Stimulated activated CD4-positive, alpha-beta T cell treated with anti-CD3 and anti-CD28 coated beads, TNF-alpha, amount 100 ng/mL, for 4 hours (primary cell): Measurements from ENCODE around the gene TMEM94.

Experiments
- DNase-seq, 3 experiments: peaks; one replicate each; pipeline ENCODE4 v3.0.0-alpha.2; 2020; ENCODE audit warnings: low read depth in 3 of 3

Gene TMEM94

DNA sequence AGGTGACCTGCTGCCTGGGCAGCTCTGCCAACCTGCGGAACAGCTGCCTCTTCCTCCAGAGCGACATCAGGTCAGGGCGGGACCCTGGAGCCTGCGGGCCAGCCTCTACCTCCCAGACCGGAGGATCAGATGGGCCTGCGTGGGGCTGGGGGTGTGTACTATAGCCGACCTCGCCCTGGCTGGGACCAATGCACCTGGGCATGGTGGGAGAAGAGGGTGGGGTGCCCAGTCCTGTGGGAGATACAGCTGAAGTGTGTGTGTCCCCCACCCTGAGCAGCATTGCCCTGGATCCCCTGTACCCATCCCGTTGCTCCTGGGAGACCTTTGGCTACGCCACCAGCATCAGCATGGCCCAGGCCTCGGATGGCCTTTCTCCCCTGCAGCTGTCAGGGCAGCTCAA is 39.6 kb downstream of the TMEM94 start:
- DNase-seq: no peak

DNA sequence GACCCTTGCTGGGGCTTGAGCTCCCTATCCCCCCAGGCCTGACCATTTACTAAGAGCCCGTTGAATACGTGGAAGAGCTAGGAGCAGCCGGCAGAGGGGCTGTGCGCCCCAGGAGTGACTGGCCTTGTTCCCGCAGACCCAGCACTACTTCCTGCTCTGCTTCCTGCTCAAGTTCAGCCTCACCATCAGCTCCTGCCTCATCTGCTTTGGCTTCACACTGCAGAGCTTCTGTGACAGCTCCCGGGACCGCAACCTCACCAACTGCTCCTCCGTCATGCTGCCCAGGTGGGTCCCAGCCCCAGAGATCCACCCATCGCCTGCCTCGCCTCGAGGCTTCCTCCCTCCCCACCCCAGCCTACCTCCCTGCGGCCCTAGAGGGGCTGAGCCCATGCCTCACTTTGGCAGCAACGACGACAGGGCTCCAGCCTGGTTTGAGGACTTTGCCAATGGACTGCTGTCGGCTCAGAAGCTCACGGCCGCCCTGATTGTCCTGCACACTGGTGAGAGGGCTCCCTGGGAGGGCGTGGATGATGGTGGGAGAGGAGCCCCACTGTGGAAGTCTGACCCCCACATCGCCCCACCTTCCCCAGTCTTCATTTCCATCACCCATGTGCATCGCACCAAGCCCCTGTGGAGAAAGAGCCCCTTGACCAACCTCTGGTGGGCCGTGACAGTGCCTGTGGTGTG is 41.7 kb downstream of the TMEM94 start:
- DNase-seq: no peak

DNA sequence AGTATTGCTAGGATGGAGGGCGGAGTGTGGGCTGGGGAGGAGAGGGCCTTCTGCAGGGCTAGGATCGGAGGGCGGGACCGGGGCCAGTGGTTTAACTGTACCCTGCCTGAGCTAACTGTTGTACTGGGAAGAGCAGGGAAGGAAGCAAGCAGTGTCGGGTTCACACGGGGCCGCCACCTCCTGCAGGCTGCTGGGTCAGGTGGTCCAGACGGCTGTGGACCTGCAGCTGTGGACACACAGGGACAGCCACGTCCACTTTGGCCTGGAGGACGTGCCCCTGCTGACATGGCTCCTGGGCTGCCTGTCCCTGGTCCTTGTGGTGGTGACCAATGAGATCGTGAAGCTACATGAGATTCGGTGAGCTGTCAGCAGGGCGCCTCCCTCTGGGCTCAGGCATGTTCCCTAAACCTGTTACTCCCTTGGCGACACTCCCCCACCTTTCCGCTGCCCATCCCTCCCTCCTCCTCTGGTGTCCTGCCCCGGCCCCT is 42.3 kb downstream of the TMEM94 start:
- DNase-seq: no peak

DNA sequence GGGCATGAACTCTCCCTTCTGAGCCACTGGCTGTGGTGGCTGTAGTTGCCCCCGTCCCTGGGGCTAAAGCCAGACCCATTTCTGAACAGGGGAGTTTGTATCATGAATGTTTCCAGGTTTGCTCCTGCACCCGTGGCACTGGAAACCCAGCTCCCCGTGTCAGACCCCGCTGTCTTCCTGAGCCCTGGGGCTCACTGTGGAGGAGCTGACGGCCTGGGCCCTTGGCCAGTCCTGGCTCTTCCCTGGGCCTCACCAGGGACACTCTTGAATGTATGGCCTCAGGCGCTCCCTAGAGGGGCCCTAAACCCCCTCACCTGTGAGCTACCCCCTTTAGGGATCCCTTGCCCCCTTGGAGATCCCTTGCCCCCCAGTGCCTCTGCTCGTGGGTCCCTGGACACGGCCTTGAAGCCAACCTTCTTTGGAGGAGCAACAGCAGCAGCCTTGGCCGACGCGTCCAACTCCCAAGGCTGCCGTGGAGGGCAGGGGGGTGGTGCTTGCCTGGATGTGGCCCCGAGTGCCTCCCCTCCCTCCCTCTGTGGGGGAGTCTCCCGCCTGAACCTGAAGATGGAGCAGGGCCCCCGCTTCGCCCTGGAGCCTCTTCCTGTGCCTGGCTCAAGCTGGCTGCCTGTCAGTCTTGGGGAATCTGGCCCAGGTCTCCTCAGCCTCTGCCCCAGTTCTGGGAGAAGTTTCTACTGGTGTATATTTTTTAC is 43.0 kb downstream of the TMEM94 start:
- DNase-seq: no peak

DNA sequence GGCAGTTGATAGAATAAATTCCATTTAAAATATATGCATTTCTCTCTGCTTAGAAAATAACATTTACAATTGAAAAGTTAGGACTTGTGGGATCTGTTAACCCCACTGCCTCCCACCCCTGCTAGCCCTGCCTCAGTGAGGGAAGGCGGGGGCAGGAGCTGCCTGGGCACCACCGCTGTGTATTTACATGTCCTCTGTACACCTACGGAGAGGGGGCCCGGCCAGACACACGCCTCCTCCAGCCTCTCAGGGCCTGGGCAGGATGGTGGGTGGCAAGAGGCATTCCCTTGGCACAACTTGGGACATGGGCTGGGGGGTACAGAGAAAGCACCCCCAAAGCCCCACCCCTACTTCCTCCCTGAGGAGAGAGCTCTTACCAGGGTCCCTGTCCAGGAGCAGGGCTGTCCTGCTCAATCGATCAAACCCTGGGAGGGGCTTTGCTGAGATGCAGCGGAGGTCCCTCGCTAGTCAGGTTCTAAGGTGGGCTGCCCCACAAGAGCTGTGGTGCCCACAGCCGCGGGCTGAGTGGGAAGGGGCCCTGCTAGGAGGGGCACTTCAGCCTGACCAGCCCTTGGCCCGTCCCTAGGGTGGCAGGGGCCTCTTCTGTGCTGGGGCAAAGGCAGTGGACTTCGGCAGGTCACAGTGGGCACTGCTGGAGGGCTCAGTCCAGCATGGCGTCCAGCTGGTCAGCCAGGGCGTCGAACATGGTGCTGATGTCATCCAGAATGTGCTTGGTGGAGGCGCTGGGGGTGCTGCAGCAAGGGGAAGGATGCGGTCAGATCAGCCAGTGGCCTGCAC is 44.2 kb downstream of the TMEM94 start:
- no peak for DNase-seq

DNA sequence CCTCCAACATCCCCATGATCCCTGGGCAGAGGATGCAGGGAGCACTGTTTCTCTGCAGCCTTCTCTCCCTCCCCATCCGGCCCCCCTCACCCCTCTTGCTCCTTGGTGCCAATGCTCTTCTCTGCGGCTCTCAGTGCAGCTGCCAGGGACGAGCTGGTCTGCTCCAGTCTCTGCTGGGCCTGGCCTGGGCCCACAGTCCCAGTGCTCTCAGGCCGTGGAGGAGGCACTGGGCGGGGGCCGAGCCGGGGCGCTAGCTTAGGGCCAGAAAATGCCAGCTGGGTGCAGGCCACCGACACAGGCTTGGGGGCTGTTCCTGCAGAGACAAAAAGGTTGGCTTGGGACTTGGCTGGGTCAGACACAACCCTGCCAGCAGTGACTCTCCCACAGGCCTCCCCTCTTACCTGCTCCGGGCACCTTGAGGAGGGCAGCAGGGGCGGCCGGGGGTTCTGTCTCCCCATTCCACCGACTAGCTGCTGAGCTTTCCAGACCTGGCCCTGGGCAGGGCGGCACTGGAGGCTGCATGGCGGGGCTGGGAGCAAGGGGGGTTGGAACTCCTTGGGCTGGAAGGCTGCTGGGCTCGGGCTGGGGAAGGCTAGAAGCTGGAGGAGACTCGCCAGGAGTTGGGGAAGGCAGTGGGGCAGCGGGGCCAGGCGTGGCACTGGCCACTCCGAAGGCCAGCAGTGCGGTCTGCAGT is 45.1 kb downstream of the TMEM94 start:
- DNase-seq: no peak

DNA sequence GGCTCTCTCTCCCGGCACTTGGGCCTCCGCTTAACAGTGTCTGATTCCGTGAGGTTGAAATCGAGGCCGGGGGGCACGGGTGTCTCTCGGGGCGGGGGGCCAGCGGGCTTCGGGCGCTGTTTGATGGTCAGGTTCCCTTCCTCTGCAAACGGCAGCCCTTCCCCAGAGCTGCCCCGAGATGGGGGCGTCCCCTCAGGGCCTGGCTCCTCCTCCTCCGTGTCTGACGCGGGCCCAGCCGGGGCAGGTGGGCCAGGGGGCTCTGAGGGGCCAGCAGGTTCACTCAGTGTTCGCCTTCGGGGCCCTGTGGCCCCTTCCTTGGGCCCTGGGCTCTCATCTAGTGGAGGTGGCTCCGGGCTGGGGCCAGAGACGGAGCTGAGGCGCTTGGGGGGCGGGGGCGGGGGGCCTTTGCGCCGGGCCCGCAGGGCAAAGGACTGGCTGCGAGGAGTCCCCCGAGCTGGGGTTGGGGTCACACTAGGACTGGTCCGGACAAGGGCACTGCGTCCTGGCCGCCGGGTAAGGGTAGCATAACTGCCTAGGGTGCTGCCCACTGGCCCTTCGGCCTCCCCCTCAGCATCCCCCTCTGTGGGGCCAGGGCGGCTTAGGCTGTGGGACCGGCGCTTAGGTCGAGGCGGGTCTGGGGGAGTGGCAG is 45.8 kb downstream of the TMEM94 start:
- DNase-seq: no peak

DNA sequence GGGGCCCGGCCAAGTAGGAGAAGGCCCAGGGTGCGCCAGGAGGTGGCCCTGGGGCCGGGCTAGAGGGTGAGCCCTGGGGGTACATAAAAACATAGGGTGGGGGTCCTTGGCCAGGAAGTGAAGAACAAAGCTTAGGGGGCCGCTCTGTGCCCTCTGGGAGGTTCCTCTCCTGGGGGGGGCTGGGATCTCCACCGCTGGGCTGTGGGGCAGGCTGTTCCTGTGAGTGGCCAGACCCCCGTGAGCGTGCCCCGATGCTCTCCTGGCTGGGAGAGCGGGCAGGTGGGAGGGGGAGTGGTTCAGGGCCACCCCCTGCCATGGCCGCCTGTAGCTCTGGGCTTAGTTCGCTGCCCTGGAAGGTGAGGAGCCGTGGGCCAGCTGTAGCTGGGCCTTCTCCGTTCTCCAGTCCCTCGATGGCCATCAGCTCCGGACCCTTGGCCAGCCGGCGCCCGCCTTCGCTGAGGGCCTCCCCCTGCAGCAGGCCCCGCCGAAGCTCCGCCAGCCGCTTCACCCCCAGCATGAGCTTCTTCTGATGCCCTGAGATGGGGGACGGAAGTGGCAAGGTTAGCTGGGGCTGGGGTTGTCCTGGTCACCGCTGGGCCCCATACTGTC is 46.4 kb downstream of the TMEM94 start:
- DNase-seq: no peak

DNA sequence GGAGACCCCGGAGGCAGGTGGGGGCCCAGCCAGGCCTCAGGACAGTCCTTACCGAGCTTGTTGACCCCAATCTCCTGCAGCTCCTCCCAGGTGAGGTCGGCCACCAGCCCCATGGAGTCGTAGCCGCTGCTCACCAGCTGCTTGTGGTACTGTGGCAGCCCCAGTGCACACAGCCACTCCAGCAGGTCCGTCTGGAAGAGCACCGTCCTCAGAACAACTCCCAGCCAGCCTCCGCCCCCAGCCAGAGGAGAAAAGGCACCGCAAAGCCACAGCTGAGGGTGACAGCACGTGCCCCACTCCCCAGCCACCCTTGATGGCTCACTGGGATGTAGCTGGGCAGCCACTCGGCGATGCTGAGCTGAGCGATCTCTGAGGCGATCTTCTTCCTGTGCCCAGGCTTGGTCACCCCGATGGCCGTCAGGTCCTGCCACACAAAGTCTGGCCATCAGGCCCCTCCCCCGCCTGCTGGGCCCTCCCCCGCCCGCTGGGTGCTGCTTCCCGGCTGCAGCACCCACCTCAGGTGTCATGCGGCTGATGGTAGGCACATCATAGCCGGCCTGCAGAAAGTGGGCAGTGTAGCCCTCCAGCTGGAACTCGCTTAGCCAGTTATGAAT is 47.0 kb downstream of the TMEM94 start:
- no peak for DNase-seq

DNA sequence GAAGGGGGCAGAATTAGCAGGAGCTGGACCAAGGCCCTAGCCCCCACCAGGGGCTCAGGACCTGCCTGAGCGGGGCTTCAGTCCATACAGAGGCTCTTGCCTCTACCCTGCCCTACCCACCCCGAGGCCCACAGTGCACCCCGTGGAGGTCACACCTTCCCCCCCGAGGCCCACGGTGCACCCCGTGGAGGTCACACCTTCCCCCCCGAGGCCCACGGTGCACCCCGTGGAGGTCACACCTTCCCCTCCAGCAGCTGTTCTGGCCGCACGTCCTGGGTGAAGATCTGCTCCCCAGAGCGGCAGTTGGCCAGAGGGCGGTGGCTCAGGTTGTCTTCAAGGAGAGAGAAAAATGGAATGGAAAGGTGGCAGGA is 47.5 kb downstream of the TMEM94 start:
- no peak for DNase-seq

DNA sequence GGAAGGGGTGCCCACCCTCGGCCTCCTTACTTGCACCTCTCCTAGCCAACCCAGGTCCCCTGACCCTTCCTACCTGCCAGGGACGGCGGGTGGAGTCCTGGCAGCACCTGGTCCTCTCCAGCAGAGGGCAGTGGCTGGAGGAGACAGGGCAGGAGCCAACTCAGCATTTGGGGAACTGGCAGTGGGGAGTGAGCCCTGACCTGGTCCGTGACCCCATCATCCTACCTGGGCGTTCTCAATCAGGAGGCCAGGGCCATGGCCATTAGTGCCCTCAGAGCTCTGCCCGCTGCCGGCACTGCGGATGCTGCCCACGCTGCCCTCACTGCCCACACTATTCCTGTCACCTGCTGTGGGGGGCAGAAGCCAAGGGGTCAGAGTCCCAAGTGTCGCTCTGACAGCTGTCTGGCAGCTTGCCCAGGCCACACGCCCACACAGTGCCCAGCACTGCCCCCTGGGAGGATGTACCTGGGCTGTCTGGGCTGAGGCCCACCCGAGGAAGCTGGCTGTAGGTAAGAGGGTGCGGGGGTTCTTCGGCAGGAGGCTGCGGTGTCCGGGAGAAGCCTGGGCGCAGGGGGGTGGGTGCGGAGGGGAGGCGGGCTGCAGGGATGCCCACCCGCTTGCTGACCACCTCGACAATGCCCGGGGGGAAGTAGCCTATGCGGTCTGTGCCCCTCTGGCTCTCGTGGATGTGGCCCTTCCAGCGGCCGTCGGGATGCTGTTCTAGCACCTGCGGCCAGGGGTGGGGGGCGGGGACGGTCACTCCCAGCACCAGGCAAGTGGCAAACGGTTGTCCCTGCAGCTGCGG is 48.1 kb downstream of the TMEM94 start:
- no peak for DNase-seq

DNA sequence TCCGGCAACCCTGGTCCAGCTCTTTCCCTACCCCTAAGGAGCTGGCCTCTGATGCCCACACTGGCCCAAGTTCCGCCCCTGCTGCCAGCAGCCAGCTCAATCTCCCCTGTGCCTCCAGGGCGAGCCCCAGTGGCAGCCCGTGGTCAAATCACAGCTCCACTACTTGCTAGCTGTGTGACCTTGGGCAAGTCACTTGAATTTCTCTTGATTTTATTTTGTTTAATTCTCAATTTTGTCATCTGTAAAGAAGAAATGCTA is 48.6 kb downstream of the TMEM94 start:
- DNase-seq: no peak

DNA sequence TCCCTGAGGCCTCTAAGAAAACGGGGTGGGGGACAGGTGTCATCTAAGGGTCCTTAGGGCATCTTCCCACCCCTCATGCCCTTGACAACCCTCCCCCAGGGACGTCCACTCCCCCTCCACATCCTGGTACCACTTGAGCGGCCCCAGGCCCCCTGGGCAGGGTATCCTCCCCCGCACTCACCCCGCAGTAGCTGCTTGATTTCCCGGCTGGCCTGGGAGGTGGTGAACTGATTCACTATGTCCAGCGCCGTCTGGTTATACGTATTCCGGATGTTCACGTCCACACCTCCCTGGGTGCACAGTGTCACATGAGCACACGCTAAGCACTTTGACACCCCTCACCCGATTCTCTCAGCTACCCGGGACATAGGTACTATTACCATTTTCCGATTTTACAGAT is 49.2 kb downstream of the TMEM94 start:
- no peak for DNase-seq

DNA sequence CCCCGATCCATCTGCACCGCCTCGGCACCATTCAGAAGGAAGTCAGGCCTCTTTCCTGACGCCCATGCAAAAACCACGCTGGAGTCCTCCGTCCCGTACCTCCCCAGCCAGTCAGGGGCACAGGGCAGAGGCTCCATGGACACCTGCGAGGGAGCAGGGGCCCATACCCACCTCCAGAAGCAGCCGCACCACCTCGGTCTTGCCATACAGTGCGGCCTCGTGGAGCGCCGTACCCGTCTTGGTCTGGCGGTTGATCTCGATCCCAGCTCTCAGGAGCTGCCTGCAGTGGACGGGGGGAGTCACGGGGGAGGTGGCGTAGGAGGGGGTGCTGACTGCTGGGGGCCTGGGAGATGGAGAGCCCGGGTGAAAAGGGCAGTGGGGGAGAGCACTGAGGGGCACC is 49.7 kb downstream of the TMEM94 start:
- no peak for DNase-seq

DNA sequence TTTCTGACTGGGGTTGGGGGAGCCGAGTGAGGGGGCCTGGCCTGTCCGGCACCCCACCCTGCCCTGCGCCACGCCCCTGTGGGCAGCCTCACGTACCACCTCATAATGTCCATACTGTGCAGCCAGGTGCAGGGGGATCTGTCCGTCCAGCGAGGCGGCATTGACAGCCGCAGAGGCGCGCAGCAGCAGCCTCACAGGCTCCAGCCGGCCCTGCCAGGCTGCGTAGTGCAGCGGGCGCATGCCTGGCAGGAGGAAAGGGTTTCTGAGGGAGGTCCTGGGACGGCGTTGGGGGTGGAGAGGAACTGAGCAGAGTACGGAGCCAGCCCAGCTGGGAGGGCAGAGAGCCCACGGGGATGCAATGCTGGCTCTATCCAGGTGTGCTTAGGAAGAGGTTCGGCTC is 50.5 kb downstream of the TMEM94 start:
- DNase-seq: no peak

DNA sequence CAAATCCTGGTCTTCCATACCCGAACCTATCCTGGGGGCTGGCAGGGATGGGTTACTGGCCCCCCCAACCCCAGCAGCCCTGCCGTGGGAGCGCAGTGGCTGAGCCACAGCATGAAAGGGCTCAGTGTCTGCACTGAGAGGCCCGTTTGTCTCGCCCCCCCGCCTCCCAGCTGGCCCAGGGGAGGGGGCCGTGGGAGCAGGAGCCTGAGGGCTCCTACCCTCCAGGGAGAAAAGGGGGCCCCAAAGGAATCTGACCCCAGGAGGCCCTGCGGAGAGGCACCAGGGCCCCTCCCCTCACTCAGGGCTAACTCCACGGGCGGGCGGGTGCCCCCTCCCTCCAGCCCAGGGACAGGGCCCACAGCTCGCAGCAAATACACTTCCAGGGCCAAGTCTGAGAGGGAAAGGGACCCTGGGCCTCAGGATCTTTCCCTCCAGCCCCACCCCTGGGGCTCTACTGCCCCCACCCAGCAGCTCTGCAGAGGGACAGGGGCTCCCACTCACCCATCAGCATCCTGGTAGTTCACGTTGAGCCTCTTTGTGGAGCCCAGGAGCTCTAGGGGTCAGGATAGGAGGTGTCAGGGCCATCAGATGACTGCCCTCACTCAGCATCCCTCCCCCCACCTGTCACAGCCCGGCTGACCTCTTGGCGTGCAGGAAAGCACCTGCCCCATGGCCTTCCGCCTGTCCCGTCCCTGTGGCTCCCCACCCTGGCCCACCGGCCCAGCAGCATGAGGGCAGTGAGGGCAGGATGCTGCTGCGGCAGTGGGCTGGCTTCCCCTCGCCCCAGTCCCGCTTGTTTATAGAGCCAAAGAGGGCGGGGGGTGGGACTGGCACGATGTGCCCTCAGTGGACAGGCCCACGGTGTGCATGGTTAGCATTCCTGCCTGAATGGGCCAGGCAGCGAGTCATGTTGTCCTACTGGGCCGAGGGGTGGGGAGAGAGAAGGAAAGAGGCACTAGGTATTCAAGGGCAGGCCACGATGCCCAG is 51.6 kb downstream of the TMEM94 start:
- no peak for DNase-seq

DNA sequence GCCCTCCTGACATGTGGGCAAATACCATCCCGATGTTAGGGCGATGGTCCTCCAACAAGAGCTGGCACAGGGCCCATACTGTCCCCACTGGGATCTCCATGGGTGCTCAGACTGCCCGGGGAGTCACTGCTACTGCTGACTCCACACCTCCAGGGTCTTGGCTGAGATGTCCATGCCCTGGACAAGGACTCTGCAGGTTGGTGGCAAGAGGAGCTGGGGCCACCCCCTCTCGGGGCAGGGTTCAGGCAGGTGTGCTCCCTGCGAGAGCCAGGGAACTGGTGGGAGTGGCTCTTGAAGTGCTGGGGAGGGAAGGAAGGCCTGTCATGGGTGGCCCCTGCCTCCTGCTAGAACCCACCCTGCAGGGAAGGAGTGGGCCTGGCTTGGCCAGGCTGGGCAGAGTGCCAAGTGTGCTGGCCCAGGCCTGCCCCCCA is 52.5 kb downstream of the TMEM94 start:
- no peak for DNase-seq

DNA sequence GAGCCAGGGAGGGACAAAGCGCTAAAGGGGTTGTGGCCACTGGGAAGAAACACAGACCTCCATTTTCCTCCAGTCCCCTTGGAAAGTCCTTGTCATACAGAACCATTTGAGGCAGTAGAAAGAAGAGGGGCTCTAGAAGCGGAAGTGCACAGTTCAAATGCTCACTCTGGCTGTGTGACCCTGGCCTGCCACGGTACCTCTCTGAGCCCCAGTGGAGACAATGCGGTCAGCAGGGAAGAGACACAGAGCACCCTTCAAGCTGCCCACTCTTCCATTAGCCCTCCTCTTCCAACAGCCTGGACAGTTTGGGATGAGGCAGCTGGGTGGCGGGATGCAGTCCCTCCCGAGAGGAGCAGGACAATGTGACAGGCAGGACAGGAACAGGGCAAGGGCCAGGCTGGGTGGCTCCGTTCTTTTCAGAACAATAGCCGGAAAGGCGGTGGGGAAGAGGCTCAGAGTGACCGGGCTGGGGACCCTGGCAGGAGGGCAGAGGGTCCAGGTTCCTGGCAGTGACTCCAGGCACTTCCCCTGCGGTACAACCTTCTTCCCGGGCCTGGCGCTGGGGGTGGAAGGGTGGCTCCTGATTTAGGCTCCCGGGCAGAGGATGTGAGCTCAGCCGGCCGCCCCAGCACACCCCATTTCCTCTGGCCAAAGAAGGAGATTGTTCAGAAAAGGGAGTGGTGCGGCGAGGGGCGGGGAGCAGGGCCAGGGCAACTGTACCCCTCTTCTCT is 53.3 kb downstream of the TMEM94 start:
- DNase-seq: no peak
